GM19463 (cell line): ENCODE results near the gene POFUT2.

Experiments used
- ATAC-seq: cut with Tn5 transposase; IDR thresholded peaks from one replicate; pipeline ENCODE4 v1.9.1; 2021; ENCODE audit warnings: mild to moderate bottlenecking, moderate library complexity; ENCODE audit not compliant: unreplicated experiment

Gene POFUT2

DNA sequence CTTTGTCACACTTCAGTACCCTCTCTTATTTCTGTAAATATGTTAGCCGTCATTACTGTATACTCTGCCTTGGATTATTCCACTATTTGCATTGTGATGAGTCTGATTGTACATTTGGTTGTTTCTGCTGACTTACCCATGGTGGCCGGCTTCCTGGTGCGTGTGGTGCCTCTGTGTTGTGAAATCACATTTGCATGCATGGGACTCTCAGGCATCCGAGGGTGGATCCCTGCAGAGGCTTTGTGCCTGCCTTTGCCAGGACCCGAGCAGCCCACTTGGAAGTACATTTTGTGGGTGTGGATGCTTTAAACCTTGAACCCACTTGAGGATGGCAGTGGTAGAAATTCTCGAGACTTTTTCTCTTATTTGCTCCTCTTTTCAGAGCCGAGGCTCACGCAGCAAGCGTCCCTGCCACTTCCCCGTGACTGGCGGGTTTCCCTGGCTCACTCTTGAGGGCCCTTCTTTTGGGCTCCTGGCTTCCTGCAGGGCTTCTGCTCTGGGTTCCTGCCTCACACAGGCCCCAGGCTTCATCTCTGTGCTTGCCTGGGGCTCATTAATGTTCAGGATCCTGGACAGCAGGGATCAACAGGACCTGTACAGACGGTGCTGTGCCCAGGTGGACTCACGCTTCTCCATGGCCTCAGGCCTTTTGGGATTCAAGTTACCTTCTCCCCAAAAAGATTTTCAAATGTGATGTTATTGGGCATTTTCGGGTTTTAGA lies 36.6 kb downstream of the POFUT2 start:
- no peak for ATAC-seq

DNA sequence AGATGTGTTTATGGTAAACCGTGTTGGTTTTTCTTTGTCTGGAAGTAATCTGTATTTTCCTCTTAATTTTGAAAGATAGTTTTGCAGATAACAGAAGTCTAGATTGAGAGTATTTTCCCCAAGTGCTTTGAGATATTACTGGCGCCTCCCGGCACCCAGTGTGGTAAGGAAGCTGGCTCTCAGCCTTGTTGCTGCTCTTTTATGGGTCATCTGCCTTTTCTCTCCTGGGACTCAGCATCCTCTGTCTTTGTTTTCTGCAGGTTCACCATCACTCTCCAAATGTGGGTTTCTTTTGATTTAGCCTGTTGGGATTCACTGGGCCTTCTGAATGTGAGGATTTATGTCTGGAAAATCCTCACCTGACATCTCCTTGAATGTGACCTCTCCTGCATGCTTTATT lies 37.4 kb downstream of the POFUT2 start:
- ATAC-seq, result no peak

DNA sequence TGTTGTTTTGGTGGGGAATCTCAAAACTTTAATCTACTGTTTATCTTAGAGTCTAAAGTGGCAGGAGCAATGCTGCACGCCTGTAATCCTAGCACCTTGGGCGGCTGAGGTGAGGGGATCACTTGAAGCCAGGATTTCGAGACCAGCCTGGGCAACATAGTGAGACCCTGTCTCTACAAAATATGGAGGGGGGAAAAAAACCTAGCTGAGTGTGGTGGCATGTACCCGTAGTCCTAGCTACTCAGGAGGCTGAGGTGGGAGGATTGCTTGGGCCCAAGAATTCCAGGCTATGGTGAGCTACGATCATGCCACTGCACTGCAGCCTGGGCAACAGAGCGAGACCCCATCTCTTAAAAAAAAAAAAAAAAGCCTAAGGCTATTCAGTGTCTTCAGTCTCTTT lies 38.1 kb downstream of the POFUT2 start:
- ATAC-seq, result no peak

DNA sequence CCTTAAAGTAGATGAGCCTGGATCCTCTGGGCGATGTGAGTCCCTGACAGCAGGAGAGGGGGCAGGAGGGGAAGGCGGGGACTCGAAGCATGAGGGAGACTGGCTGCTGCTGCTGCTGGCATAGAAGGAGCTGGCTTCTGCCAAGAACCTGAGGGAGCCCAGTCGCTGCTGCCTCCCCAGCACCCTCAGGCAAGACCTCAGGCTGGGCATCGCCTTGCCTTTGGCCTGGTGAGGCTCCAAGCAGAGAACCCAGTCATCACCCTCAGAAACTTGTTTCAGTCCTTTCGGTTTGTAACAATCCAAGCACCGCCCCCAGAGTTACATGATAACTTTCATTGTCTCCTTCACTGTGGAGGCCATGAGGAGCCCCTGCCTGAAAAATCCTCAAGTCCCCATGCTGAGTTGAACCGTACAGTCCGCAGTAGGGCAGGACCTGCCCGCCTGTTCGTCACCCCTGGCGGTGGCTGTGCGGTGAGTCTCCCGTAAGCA lies 38.8 kb downstream of the POFUT2 start:
- no peak for ATAC-seq

DNA sequence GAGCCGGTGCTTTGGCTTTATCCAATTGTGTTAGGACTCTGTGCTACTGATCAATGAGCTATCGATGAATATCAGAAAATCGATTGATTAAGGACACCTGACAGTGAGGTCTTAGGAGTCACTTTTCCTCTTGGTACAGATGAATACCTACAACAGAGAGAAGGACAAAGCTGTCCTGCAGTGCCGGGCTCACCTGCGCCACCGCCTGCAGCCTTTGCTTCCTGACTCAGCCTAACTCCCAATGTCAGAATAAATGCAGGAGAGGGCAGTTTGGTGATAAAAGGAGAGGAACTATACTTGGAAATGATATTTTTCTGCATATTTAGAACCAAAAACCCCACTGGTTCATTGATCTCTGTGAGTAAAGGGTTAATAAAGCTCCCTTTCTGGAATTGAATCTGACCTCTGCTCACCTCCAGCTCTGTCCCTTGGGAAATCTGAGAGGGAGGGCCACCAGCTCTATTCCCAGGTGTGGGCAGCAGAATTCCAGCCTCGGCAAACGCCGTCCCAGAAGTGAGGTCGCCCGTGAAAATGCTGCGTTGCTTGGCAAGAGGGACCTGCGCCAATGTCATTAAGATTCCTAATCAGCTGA lies 39.3 kb downstream of the POFUT2 start:
- no peak for ATAC-seq

DNA sequence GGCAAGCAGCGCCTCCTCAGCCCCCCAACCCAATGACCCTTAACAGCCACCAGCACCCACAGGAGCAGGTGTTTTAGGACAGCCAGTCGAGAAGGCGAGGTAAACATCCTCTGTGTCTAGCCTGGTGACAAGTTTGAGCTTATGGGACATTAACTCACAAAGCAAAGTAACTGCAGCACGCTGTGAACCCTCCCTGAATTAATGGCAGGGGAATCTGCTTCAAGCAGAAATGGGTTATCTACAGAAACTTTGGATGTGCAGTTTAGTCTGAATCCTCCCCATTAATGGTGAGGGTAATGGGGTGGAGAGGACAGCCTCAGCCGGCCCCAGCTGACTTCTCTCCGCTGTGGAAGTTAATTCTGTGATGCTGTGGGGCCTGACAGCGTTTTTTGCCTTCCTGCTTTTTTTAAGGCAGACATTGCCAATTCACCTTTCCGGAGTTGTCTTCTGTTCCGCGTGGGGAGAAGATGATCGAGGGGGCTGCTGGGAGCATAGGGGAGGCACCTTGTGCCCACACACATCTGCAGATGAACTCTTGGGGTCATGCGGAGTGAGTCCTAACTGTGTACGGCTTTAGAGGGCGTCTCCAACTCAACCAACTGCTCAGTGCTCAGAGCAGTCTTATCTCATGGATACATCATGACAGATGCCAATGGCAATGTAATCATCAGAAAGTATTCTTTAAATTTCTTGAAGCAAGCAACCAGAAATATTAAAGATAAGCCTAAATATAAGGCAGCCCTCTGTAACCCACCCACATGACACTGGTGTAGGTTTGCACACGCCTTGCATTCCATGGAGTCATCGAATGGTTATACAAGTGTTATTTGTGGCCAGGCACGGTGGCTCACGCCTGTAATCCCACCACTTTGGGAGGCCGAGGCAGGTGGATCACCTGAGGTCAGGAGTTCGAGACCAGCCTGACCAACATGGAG lies 41.0 kb downstream of the POFUT2 start:
- ATAC-seq, result no peak

DNA sequence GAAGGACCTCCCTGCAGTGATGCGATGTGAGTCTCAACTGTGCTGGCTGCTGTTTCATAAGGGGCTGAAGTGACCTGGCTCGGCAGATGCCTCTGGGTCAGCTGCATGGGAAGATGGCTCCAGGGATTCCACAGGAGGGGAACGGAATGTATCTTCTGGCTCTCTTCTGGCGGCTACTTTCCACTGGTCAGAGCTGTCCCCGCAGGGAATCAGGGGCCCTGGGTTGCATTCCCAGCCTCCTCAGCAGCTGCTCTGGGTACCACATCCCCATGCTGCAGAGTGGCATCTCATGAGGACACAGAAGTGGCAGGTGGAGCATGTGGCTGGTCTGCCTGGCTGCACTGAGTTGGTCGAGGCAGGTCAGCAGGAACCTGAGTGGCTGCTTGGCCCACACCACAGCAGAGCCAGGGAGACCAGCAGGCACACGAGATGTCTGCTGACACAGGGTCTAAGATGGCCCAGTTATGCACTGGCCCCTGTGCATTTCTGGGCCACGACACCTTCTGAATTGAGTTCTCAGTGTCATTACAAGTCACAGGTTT lies 42.8 kb downstream of the POFUT2 start:
- no peak for ATAC-seq

DNA sequence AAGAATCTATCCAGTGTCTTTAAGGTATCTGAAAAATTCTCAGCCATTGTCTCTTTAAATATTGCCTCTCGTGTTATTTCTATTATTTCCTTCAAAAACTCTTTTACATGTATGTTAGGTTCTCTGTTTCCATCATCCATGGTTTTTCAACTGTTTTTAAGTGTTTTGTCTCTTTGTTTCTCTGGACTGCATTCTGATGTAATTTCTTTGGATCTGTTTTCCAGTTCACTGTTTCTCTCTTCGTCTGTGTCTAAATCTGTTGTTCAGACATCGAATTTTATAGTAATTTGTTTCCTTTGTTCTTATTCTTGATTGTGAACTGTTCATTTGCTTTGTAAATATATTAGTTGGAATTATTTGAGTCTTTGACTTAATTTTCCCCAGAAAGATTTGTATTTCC lies 44.1 kb downstream of the POFUT2 start:
- no peak for ATAC-seq

DNA sequence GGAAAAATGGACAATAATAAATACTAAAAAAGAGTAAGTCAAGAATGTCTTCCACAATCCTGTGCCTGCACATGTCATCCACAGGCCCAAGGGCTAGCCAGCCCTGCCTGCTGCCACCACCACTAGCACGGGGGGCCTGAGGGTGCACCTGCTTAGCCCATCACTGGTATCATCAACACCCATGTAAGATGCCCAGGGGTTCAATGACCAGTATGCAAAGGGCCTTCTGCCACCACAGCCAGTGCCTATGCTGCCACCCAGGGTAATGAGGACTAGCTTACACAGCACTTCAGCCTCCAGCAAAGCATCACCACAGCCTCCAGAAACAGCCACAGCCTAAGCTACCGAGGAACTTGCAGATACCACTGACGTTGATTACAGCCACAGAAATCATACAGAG lies 46.3 kb downstream of the POFUT2 start:
- ATAC-seq, result no peak

DNA sequence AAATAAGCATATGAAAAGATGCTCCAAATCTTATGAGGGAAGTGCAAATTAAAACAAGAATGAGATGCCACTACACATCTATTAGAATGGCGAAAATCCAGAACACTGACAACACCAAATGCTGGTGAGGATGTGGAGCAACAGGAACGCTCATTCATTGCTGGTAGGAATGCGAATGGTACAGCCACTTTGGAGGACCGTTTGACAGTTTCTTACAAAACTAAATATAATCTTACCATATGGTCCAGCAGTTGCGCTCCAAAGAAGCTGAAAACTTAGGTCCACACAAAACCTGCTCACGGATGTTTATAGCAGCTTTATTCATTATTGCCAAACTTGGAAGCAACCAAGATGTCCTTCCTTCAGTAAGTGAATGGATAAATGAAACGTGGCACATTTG lies 50.3 kb downstream of the POFUT2 start:
- ATAC-seq, result no peak

DNA sequence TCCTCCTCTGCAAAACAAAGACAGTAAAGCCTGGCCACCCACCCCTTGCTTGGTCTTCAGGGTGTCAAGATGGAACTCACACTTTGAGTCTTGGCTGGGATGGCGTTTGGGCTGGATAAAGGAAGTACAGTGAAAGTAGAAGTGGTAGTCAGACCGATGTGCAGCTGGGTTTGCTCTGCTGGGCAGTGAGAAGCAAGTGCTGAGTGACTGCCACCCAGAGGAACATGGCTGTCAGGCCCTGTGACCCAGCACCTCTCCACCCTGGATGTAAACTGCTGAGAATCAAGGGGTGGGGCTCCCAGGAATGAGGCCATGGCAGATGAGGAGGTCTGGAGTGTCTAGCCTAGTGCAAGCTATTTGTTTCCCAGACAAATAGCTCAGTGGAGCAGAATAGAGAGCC lies 51.2 kb downstream of the POFUT2 start:
- no peak for ATAC-seq

DNA sequence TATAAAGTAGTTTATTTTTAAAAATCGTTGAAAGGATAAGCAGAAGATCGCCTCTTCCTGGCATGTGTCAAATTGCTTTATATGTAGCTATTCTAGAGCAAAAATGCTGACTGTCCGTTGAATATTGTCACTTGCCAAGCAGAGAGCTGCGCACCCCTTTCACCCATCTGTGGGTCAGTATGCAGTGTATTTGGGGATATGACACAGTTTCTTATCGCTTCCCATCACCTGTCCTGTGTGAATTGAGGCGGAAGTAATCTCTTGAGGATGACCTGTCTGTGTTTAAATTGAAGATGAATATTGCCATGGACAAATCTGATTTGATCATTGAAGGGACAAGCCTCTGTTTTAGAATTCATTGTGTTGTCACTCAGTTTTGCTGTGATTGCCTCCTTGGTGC lies 52.2 kb downstream of the POFUT2 start:
- ATAC-seq, result no peak

DNA sequence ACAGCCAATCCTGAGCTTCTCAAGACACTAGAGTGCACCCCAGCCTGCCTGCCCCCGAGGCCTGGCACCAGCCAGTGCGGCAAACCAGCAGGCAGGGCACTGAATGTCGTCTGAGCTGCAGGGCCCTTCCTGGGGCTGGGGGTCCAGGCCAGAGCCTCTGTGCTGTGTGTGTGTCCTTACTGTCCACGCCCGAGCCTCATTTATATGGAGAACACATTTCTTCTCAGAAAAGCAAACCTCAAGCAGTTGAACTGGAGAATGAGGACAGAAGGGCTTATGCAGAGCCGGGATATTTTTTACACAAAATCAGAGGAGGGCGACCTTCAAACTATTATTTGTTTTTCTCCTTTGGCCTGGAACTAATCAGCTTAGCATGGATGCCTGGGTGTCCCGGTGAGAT lies 52.7 kb downstream of the POFUT2 start:
- no peak for ATAC-seq

DNA sequence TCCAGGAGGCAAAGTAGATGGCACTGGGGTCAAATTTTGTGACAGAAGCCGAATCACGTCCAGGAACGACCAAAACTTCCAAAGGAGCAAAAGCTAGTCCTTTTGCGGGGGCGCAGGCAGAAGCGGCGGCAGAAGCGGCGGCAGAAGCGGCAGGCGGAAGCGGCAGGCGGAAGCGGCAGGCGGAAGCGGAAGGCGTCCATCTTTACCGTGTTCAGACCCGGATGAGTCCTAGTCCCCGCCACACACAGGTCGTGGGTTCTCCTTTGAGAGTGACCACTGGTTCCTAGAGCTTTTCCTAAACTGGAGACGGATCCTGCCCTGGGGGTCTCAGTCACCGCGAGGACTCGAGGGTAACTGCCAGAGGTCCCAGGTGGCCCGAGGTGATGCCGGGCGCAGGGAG lies 53.6 kb downstream of the POFUT2 start:
- no peak for ATAC-seq

DNA sequence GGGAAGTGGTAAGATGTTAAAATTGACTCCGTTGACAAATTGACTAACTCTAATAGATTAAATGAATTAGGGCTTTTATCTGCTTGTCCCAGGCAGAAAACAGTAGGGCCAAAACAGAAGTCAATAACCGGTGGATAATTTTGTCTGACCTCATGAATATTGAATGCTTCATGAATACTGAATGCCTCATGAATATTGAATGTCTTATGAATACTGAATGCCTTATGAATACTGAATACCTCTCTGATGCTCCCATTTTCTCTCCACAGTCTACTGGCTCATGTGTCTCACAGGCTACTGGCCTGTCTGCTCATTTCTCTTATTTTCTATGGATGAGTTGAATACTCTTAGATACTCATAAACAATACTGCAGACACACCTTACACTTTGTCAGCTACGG lies 56.0 kb downstream of the POFUT2 start:
- ATAC-seq, result no peak

DNA sequence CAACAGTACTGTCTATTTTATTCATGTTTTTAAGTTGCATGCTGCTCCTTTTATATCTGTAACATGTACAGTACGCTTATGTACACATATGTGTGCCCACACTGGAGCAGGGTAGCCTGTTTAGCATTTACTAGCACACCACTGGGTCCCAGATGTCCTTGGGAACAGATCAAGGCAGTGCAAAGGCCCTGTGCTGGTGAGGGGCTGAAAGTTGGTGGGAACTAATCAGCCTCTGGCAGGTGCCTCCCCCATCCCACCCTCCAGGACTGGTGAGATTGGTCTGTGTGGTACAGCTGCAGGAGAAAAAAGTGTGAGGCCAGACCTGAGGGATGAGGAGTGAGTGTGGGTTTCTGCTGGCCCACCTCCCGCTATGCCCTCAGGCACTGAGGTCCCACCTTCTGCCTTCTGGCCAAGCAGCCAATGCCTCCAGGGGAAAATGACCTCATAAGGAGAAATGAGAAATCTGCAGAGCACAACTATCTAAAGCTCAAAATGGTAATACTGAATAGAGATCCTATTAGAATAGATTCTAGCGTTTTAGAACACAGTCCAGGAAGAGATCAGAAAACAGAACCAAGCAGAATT lies 58.9 kb downstream of the POFUT2 start:
- ATAC-seq, result no peak

DNA sequence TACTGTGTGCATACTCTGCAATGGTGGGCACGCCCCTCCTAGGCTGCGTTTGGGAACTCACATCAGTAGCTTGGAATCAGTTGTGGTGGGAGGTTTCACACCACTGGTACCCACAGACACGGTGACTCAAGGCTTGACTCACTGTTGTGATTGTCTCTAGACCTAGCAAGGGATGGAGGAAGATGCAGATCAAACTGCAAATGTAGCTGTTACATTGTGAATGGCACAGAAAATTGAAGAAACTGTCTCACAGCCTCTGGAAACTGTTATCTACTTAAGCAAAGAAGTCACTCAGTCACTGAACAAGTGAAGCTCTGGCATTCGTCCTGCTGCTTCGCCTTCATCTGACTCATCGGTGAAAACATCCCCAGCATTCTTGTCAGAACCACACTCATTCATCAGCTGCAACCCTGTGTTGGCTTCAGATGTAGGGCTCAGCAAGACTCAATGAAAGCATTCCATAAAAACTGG lies 59.5 kb downstream of the POFUT2 start:
- no peak for ATAC-seq

DNA sequence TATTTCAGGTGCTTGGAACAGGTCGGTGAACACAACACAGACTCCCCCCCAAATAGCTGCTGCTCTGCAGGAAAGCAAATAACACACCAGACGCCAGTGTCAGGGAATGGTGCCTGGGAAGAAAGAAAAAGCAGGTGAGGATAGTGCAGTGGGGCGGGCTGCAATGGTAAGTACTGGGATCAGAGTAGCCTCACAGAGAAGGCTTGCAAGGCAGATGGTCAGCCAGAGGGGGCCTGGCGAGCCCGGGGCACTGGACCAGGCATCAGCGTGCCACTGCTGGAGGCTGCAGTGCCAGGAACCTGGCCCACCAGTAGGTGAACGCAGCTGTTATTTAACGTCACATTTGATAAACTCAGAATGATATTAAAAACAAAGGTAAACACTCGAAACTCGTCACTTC lies 60.0 kb downstream of the POFUT2 start:
- no peak for ATAC-seq

DNA sequence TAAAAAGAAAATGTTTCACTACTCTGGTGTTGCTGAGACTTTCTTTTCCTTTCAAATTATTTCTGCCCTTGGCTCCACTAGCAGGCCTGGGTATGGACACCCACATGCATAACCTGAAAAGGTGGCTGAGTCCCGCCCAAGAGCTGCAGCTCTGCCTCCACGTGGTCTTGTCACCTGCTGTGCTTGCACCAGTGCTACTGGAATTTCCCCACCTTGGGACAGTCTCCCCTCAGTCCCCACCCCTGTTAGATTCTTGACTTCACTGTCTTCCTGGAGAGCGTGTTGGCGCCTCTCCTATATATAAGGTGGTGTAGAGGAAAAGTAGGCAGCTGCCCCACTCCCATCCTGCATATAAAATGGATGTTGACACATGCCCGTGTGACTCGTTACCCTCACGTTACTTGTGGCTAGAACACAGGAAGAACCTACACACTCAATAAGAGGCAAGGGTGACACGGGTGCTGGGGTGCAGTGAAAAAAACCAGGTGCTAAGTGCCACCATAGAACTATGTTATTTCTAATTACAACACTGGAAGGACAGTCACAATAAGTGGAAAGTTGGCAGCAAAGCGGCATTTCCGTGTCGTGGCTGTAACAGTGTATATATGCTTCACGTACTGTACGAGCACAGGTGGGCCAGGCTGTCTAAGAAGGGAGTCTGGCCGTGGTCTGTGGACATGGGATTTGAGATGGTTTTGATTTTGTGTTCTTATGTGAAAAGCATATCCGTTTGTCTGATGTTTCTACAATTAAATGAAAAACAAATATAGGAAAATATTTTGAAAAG lies 61.0 kb downstream of the POFUT2 start:
- ATAC-seq, result no peak

DNA sequence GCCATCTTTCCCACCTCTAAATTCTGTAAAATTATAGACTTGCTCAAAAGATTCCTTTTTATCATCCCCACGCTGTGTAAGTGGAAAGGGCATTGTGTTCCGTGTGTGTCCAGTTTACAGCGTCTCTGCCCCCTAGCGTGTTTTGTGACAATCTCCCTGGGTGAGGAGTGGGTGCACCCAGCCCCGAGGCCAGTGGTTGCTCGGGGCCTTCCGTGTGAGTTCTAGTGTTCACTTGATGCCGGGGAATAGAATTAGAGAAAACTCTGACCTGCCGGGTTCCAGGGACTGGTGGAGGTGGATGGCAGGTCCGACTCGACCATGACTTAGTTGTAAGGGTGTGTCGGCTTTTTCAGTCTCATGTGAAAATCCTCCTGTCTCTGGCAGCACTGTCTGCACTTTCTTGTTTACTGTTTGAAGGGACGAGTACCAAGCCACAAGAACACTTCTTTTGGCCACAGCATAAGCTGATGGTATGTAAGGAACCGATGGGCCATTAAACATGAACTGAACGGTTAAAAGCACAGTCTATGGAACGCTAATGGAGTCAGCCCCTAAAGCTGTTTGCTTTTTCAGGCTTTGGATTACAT lies 61.9 kb downstream of the POFUT2 start:
- no peak for ATAC-seq
